22Rv1 (cell line): ENCODE data around the gene CPNE5.

Experiments used
- H3K27ac ChIP-seq: fragments of 450-650 bp; 2 replicates; pipeline ENCODE4 v1.5.1; 2017
- ZFX ChIP-seq: fragments of 450-650 bp; IDR thresholded peaks from 2 replicates; pipeline ENCODE4 v1.6.1; 2017; ENCODE audit warnings: antibody characterized with exemption, borderline replicate concordance
- TF ChIP-seq, protein P1 (sequence below): fragments of 450-650 bp; IDR thresholded peaks from 2 replicates; pipeline ENCODE4 v1.5.1; 2017; ENCODE audit warnings: mild to moderate bottlenecking

CPNE5 gene

DNA sequence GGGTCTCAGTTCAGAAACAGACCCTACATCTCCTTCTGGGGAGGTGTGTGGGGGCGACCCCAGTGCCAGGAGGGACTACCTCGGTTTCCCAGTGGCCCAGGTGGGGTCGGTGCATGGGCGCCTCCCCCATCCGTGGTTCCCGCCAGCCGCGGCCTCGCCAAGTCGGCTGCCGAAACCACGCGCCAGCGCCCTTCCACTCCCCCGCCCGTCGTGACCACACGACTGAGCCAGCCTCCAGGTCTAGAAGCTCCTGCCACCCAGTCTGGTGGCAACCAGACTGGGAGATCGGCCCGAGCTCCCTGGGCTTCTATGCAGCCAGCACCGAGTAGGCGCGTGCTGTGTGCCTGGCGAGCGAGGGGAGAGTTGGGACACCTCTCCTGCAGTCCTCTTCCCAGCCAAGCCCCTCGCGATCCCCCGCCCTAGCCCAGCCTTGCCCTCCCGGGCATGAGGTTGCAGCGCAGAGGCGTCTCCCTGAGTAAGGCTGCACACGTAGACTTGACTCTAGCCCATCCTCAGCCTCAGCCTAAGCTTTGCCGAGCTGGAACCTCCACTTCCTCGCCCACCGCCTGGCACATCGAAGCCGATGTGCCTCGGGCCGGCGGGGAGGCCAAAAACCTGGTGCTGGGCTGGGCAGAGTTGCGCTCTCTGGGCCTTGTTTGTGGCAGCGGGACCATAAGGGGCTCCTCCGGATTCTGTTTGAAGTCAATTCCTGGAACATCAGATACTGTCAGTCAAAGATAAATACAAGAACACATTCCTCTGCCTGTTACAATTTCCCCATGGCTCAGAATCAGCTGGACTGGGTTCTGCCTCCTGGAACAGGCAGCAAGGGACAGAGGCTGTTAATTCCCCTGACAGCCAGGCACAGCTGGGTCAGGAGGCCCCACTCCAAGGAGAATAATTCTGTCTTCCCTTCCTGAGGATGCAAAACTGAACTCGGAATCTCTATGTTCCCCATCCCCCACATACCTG lies 1.5 kb upstream of the CPNE5 start:
- no peak for TF ChIP-seq ZFX
- TF ChIP-seq, protein P1, sequence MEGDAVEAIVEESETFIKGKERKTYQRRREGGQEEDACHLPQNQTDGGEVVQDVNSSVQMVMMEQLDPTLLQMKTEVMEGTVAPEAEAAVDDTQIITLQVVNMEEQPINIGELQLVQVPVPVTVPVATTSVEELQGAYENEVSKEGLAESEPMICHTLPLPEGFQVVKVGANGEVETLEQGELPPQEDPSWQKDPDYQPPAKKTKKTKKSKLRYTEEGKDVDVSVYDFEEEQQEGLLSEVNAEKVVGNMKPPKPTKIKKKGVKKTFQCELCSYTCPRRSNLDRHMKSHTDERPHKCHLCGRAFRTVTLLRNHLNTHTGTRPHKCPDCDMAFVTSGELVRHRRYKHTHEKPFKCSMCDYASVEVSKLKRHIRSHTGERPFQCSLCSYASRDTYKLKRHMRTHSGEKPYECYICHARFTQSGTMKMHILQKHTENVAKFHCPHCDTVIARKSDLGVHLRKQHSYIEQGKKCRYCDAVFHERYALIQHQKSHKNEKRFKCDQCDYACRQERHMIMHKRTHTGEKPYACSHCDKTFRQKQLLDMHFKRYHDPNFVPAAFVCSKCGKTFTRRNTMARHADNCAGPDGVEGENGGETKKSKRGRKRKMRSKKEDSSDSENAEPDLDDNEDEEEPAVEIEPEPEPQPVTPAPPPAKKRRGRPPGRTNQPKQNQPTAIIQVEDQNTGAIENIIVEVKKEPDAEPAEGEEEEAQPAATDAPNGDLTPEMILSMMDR: no peak
- H3K27ac ChIP-seq: no peak overlapping the region

DNA sequence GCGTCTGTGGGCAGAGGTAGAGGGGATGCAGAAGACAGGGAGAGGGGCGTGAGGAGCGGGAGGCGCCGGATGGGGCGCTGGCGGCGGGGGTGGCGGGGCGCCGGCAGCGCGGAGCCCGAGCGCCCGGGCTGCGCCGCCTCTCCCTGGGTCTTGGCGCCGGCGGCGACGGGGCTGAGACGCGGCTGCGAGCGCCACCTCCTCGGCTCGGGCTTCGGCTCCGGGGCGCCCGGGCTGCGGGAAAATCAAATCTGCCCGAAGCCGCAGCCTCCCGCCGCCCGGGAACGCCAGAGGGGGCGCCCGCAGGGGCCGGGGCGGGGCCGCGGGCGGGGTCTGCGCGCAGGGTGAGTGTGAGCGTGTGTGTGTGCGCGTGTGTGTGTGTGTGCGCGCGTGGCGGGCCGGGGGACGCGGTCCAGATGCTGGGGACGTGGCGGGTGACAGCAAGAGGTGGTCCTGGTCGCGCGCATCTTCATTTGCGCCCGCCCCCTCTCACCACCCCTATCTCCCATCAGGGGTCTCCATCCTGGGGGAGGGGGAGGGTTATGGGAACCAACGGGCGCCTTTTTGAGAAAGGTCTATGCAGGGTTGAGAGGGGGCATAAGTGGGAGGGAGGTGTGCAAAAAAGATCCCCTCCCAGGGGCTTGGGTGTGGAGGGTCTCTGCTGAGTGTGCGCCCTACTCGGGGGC lies 646 bp upstream of the CPNE5 start:
- H3K27ac ChIP-seq: no peak overlapping the region
- no peak for TF ChIP-seq ZFX
- TF ChIP-seq, protein P1: peak; percentile 73

DNA sequence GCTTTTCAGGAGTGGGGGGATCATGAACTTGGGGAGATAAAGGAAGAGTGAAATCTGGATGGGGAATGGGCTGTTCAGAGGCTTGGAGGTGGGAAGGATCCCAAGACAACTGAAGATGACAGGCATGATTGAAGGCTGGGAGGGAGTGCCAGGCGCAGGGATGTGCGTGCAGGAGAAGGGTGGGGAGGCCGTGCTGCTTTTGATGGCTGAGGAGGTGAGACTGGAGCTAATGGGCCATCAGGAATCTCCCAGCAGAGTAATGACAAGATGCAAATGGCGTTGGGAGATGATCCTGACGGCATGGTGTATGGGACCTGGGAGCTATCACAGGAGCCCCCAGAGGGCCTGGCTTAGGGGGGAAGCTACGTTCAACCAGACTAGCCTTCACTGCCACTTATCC lies 1.6 kb downstream of the CPNE5 start:
- H3K27ac ChIP-seq: no peak overlapping the region
- TF ChIP-seq ZFX: no peak
- TF ChIP-seq, protein P1: no peak

DNA sequence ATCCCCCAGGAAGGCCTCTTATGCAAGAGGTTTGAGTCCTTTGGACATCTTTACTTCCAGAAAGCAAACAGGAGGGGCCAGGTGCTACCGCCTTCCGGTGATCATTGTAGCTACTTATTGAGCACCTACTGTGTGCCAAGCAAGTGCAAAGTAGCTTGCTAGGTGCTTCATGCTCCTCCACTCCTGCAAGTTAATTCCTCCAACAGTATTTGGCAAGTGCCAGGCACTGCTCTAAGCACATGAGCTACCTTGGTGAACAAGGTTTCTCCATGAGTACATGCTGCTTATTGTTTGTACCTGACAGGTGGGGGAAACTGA lies 2.3 kb downstream of the CPNE5 start:
- TF ChIP-seq, protein P1: no peak
- no peak for TF ChIP-seq ZFX
- H3K27ac ChIP-seq: no peak overlapping the region

DNA sequence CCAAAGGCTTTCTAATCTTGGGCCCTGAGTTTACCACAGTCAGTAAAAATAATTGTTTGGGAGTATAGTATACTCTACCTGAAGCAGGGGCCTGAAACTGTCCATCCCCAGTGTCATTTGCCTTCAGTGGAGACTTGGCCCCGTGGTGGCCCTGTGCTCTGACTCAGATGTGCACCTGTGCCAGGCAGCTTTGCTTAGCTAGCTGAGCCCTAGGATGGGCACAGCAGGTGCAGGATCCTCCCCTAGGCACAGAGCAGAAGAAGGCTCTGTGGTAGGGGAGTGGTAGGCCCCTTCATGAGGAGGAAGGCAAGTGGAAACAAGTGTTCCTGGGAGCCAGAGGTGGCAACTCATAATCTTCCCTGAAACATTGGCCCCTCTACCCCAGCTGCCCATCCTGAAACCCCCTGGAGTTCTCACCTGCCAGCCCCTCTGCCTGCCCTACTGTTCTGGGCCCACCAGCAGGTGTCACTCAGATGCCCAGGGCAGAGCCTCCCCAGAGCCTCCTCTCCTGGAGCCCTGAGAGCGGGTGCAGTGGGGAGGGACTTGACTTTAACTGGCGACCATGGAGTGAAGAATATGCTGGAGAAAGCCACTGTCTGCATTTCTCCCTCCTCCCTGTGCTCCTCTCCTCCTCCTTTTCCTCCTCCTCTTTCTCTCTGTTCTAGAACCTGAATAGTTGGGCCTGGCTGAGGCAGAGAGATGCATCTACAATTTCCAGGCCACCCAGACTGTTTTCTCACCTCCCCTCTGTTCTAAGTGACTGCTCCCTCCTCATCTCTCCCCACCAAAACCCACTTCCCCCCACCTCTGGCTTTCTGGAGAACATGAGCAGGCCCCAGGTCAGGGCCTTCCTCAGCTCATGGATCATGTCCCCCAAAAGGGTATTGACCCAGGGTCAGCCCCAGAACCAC lies 2.9 kb downstream of the CPNE5 start:
- H3K27ac ChIP-seq: no peak overlapping the region
- TF ChIP-seq, protein P1: no peak
- no peak for TF ChIP-seq ZFX

DNA sequence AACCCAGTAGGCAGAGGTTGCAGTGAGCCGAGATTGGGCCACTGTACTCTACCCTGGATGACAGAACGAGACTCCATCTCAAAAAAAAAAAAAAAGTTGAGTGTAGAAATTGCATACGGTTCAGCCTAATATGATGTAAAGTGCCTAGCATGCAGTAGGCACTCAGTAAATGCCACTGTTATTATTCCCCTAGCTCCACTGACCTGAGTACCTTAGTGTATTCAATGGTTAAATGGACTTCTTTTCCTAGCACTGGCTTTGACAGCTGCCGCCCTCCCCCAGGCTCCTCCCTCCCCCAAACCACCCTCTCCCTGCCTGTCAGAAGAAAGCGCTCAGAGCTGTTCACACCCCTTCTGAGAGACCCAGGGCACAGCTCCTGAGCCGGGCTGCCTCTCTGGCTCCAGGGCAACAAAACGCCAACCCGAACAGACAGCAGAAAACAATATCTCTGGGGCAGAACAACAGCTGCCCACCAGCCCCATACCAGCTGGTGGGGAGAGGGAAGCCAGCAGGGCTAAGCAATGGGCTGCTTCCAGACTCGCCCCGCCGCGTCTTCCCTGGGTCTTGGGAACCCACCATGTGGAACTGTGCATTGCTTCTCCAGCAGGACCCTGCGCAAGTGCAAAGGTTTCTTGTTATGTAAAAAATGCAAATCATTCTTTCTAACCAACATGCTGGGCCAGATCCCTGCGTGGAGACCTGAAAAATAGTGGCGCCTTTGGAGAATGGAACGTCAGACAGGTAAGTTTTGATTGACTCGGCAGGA lies 4.5 kb downstream of the CPNE5 start:
- no peak for TF ChIP-seq ZFX
- TF ChIP-seq, protein P1: no peak
- no peak overlapping the region for H3K27ac ChIP-seq
